HS-27A (cell line): Measurements from ENCODE around the gene MRPL37.

ENCODE experiments used
- DNase-seq: peaks from one replicate; pipeline ENCODE4 v3.0.0-alpha.2; 2012; ENCODE audit warnings: low read depth, missing footprints

MRPL37 gene

GRCh38 chr1:54240741-54241335 lies 40.9 kb downstream of the MRPL37 start:
- DNase-seq, result no peak

DNA sequence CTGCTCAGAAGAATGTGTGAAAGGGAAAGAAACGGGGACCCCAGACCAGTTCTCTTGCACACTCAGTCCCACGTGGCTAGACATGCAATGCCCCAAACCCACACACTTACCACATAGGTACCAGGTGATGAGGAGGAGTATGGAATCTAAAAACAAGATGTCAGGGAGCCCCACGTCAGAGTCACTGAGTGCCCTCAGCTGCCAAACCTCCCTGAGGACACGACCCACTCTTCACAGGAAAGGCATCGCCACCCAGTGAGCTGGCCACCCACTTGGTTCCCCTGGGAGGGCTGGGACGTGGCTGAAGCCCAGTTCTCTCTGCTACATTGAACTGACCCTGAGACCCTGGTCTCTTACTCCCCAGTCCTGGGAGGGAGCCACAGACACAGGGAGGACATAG lies 41.4 kb downstream of the MRPL37 start:
- no peak for DNase-seq

GRCh38 chr1:54243022-54243421 lies 43.1 kb downstream of the MRPL37 start:
- DNase-seq, result no peak

- DNase-seq, result no peak
Measured at GRCh38 chr1:54244655-54245054, 44.7 kb downstream of the MRPL37 start.

GRCh38 chr1:54245501-54245900 lies 45.5 kb downstream of the MRPL37 start:
- DNase-seq, result no peak

DNA sequence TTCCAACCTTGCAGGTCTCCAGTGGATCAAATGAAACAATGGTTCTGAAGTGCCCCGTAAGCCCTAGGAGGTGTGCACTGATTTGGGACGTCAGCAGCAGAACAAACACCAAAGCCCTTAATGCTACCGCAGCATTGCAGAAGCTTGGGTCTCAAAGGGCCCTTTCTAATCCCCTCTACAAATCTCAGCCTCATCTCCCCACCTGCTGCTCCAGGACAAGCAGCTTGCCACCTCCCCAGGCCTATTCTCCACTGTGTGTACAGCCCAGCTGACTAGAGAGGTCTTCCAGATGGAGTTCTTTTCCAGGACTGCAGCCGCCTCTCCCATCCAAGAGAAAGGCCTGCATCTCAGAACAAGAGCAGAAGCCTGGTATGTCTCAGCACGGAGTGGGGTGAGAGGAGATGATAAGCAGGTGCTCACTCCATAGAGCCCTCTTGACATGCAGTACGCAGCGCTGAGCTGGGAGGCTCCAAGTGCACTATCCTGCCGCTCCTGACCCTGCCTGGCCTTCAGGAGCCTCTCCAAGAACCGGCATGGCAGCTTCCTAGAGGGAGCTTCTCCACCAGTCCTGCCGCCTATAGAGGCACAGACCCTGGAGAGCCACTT lies 46.3 kb downstream of the MRPL37 start:
- DNase-seq, result no peak

GRCh38 chr1:54247863-54248515 lies 48.0 kb downstream of the MRPL37 start:
- DNase-seq, result no peak

DNA sequence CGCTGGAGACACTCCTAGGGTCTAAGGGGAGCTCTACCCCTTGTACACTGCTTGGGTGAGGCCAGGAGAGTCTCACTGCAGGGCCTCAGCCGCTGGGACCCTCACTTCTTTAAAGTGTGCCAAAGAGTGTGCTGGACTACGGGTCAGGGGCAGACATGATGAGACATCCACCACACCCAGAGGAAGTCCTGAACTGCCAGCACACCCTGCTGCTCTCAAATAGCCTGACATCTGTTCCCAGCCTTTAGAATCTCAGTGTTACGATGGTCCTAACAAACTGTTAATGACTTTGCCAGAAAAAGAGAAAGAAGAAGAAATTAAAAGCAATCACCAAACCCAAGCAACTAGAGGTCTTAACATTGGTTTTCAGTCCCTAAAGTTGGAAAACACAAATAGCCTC lies 49.0 kb downstream of the MRPL37 start:
- DNase-seq, result no peak

DNA sequence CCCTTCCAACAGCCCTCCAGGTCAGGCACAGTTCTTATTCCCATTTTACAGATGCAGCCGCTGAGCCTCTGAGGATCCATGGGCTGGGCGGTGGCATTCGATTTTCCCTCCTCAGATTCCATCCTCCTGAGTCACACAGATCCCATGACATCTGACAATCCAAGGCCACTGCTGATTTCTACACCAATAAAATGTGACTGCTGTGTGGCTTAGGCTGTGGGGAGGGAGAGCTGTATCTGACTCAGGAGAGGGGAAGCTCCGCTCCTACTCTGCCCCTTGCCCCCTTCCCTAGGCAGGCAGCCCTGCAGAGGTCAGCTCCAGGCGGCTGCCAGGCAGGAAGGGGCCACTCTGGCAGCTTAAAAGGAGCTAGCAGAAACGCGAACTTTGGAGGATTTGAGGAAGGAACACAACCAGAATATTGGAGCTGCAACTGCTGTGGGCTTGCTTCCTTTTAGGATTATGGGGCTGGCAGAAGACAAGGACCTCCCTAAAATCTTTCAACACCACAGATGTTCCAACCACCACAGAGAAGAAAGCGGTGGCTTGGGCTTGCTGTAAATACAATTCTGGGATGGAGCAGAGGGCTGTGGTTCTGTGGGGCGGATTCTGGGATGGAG lies 50.0 kb downstream of the MRPL37 start:
- DNase-seq, result peak; percentile 47

DNA sequence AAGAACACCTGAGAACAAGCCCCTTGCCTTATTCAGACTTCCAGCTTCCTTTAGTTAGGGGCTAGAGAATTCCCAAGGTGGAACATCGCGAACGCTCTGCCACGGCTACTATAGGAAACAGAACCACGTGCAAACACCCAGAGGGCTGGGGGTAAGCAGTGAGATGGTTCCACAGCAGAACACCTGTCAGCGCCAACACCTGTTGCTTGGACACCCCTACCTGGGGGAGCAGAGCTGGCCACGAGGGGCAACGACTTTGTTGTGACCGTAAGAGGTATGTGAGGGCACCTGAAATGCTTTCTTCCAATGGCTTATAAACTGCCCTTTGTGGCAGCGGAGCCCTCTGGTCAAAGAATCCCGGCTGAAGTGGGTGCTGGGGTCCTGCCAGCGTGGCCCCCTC lies 50.7 kb downstream of the MRPL37 start:
- DNase-seq, result no peak

GRCh38 chr1:54252371-54252936 lies 52.5 kb downstream of the MRPL37 start:
- DNase-seq, result no peak

- DNase-seq, result peak; percentile 81
Measured at GRCh38 chr1:54253480-54253879, 53.5 kb downstream of the MRPL37 start.

- DNase-seq, result no peak
Measured at GRCh38 chr1:54254055-54254454, 54.1 kb downstream of the MRPL37 start.

DNA sequence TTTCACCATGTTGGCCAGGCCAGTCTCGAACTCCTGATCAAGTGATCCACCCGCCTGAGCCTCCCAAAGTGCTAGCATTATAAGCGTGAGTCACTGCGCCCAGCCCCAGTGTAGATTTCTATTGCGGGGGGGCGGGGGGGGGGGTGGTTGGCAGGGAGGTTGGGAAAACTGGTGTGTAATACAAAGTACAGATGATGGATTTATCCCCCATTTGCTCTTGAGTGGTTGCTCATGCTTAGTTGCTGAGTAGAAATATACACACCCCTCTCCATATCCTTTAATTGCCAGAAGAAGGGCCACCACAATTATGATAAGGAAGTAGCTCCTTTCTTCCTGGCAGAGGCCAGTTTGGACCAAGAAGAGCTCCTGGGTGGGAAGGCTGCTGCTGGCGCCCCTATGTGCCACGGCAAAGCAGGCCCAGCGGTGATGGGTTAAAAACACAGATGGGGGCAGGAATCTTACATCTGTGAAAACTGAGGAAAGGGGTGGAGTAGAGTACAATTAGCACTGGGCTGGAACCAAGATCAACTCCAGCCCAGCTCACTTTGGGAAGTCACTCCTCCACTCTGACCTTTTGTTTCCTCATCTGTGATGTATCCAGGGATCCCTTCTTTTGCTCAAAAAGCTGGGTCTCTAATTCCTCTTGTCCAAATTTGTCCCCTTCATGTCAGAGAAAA lies 55.2 kb downstream of the MRPL37 start:
- no peak for DNase-seq

DNA sequence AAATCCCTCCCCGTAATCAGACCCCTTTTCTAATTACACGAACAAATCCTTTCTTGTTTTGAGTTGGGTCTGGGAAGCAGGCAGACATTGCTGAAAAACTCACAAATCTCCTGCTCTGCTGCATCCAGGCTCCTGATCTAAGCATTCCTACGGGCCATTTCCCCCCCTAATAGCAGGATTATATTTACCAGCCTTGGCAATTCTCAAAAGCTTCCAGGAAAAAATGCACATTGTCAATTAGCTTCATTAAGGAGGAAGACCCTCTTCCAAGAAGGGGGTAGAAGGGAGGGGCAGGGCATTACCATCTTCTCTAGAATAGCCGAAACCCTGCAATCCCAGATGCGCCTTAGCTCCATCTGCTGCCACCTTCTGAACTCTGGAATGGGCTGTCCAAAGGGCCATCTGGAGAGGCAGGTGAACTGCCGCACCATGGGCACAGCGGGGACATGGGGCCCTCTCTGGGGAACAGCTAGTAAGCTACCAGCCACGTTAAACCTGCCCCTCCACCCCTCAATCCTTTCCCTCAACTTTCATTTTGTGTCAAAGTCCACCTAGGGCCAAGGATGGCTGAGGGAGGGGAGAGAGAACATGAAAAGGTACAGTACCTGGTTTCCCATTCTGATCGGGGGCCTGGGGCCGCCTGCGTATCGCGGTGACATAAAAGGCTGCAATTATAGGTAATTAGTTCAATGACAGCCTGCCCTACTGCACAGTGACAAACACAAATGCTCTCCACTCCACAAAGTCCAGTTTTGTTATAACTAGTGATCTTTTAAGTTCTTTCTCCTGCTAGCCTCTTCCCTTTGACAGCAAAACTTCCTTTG lies 56.8 kb downstream of the MRPL37 start:
- no peak for DNase-seq

GRCh38 chr1:54257346-54257620 lies 57.3 kb downstream of the MRPL37 start:
- no peak for DNase-seq

DNA sequence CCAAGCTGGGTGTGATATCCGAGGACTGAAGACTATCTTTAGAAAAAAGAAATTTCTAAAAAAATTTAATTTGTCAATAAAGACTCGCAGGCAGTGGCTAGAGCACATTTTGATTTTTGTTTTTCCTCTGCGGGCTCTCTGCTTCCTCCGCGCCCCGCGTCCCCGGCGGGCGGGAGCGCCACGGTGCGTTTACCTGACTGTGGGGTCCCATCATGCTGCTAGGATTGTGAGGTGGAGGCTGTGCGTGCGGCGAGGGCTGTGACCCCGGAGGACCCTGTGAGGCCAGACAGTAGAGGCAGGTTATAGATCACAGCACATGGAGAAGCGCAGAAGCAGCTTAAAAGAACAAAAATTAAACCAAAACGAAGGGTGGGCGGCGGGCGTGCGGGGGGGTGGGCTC lies 57.9 kb downstream of the MRPL37 start:
- no peak for DNase-seq

- DNase-seq, result no peak
Measured at GRCh38 chr1:54259546-54260140, 59.7 kb downstream of the MRPL37 start.

DNA sequence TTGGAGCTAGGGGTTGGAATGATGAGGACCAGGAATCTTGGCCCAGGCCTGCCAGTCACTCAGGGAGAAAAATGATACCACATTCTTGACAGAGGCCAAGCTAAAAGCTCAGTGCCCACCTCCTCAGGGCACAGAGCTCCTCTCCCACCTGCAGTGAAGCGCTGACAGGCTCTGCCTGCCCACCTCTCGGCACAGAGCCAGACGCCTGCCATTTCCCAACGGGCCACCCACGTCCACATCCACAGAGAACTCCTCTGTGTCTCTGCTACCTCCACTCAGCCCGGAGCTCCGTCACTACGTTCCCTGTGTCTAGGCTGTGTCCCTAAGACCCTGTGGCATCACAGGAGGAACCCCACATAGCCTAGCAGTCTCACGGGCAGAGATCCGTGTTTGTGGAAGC lies 60.8 kb downstream of the MRPL37 start:
- no peak for DNase-seq

DNA sequence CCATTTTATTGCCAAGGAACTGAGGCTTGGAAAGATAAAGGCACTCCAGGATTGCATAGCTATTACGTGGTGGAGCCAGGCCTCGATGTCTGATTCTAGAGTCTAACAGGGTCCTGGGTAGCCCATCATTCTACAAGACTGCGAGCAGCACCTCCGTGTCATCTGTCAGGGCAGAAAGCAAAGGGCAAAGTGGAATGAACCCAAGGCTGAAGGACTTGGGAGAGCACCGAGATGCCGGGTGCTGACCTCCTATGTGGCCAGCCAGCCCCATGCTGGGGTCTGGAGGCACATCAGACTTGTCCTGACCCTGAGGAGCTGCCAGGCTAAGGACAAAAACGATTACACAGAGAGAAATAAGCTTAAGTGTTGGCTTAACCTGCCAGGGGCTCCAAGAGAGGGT lies 62.3 kb downstream of the MRPL37 start:
- no peak for DNase-seq

DNA sequence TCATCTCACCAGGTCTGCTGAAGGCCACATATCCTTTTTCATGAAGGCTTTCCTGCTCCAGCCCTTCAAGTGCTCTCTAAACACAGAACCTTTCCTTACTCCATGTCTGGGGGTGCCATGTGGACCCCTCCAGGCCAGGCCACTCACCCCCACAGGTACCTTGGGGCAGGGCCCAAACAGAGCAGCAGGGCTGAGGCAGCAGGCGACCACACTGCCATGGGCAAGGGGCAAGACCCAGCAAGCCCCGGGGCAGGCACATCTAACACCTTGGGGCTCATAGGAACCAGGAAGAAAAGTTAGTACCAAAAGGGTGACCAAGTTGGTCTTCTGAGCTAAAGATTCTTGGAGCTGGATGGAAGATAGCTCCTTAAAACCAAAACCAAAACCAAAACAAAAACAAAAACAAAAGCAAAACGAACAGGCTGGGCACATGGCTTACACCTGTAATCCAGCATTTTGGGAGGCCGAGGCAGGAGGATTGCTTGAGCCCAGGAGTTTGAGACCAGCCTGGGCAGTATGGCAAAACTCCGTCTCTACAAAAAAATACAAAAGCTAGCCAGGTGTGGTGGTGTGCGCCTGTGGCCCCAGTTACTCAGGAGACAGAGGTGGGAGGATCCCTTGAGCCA lies 63.7 kb downstream of the MRPL37 start:
- DNase-seq, result no peak
